OCI-LY3 (cell line): ENCODE data around the gene FAM110D.

Experiments
- H2AFZ ChIP-seq: fragments of 200-600, 300-600 bp; shearing (Covaris generic); 2 replicates; pipeline ENCODE4 v1.6.0; 2014; ENCODE audit warnings: antibody characterized with exemption, low read depth, low read length
- H3K27ac ChIP-seq: fragments of 200-600, 300-600 bp; sonication (generic); 2 replicates; pipeline ENCODE4 v1.5.1; 2014; ENCODE audit warnings: mild to moderate bottlenecking, low read length, moderate library complexity, mixed read lengths
- H3K27me3 ChIP-seq: fragments of 200-600, 300-600 bp; sonication (generic); 2 replicates; pipeline ENCODE4 v1.6.1; 2014; ENCODE audit warnings: low read depth, low read length, mixed read lengths
- H3K36me3 ChIP-seq: fragments of 200-600, 300-600 bp; sonication (generic); replicated peaks from 2 replicates; pipeline ENCODE3; 2014; ENCODE audit warnings: low read depth, low read length, mixed read lengths
- H3K4me1 ChIP-seq: fragments of 300-600, 200-600 bp; sonication (generic); 2 replicates; pipeline ENCODE4 v1.6.1; 2014; ENCODE audit warnings: low read length, mixed read lengths
- H3K4me2 ChIP-seq: fragments of 200-600, 300-600 bp; sonication (generic); 2 replicates; pipeline ENCODE4 v1.6.1; 2014; ENCODE audit warnings: low read length, mixed read lengths
- H3K4me3 ChIP-seq: fragments of 300-600, 200-600 bp; sonication (generic); 2 replicates; pipeline ENCODE4 v1.5.1; 2014; ENCODE audit warnings: antibody characterized with exemption, mild to moderate bottlenecking, low read length, moderate library complexity
- H3K79me2 ChIP-seq: fragments of 300-600, 200-600 bp; shearing (Covaris generic); 2 replicates; pipeline ENCODE4 v1.6.1; 2014; ENCODE audit warnings: mild to moderate bottlenecking, low read length, mixed read lengths
- H3K9ac ChIP-seq: fragments of 300-600, 200-600 bp; shearing (Covaris generic); 2 replicates; pipeline ENCODE4 v1.6.0; 2014; ENCODE audit warnings: mild to moderate bottlenecking, low read length, moderate library complexity
- H3K9me3 ChIP-seq: fragments of 200-600, 300-600 bp; shearing (Covaris generic); 2 replicates; pipeline ENCODE4 v1.6.1; 2014; ENCODE audit warnings: low read length, mixed read lengths; ENCODE audit not compliant: insufficient read depth
- H4K20me1 ChIP-seq: fragments of 200-600, 300-600 bp; sonication (generic); 2 replicates; pipeline ENCODE4 v1.6.1; 2016; ENCODE audit warnings: low read length, mixed read lengths; ENCODE audit not compliant: insufficient read depth
- CTCF ChIP-seq: fragments of 200-600, 300-600 bp; sonication (generic); IDR thresholded peaks from 2 replicates; pipeline ENCODE4 v1.5.1; 2014; ENCODE audit warnings: antibody characterized with exemption, low read length, low read depth
- EZH2phosphoT487 ChIP-seq: fragments of 200-600 bp; shearing (Covaris generic); IDR thresholded peaks from 2 replicates; pipeline ENCODE4 v1.6.1; 2018; ENCODE audit warnings: antibody characterized with exemption, mixed run types, low read depth

Gene FAM110D

GRCh38 chr1:26132834-26133167 lies 26.1 kb upstream of the FAM110D start:
- Histone ChIP-seq H2AFZ (no peak overlapping the region), H3K79me2 (no peaks in the 10 kb centered on the region), H3K9me3 (no peaks in the 10 kb centered on the region), H4K20me1 (no peaks in the 10 kb centered on the region), H3K4me2 (no peak overlapping the region), H3K4me3 (no peak overlapping the region), H3K9ac (no peak overlapping the region), H3K27me3 (no peaks in the 10 kb centered on the region), H3K27ac (no peak overlapping the region), H3K4me1 (no peaks in the 10 kb centered on the region), H3K36me3 (no peaks in the 10 kb centered on the region)
- no peak for TF ChIP-seq CTCF
- no peak for TF ChIP-seq EZH2phosphoT487

- Histone ChIP-seq H3K4me1 (no peaks in the 10 kb centered on the region), H3K4me3 (no peak overlapping the region), H4K20me1 (no peaks in the 10 kb centered on the region), H3K4me2 (no peak overlapping the region), H3K27me3 (no peaks in the 10 kb centered on the region), H3K9ac (no peak overlapping the region), H3K36me3 (no peaks in the 10 kb centered on the region), H3K79me2 (no peaks in the 10 kb centered on the region), H3K27ac (no peak overlapping the region), H3K9me3 (no peaks in the 10 kb centered on the region), H2AFZ (no peak overlapping the region)
- TF ChIP-seq CTCF, result no peak
These were observed 24.4 kb upstream of the FAM110D start for GRCh38 chr1:26134466-26134865.

GRCh38 chr1:26138974-26139558 lies 19.8 kb upstream of the FAM110D start:
- H3K4me2 ChIP-seq, result no peak overlapping the region
- no peaks in the 10 kb centered on the region for H4K20me1 ChIP-seq
- H3K27me3 ChIP-seq, result no peaks in the 10 kb centered on the region
- H3K79me2 ChIP-seq, result no peaks in the 10 kb centered on the region
- no peaks in the 10 kb centered on the region for H3K36me3 ChIP-seq
- no peaks in the 10 kb centered on the region for H3K9me3 ChIP-seq
- H3K9ac ChIP-seq, result no peak overlapping the region
- H3K27ac ChIP-seq, result no peak overlapping the region
- no peak for TF ChIP-seq EZH2phosphoT487
- no peak for TF ChIP-seq CTCF
- no peak overlapping the region for H3K4me3 ChIP-seq
- H2AFZ ChIP-seq, result no peak overlapping the region
- no peaks in the 10 kb centered on the region for H3K4me1 ChIP-seq

- no peak overlapping the region for H2AFZ ChIP-seq
- no peaks in the 10 kb centered on the region for H4K20me1 ChIP-seq
- H3K9ac ChIP-seq, result no peak overlapping the region
- no peaks in the 10 kb centered on the region for H3K9me3 ChIP-seq
- H3K36me3 ChIP-seq, result no peaks in the 10 kb centered on the region
- H3K27me3 ChIP-seq, result no peaks in the 10 kb centered on the region
- no peaks in the 10 kb centered on the region for H3K79me2 ChIP-seq
- H3K4me3 ChIP-seq, result no peak overlapping the region
- H3K4me1 ChIP-seq, result peaks cover 3% of the 10 kb centered on the region; the same call in 1 of the 2 replicates
- no peak for TF ChIP-seq CTCF
- no peak for TF ChIP-seq EZH2phosphoT487
- H3K4me2 ChIP-seq, result no peak overlapping the region
- no peak overlapping the region for H3K27ac ChIP-seq
These were observed 16.7 kb upstream of the FAM110D start for GRCh38 chr1:26142159-26142558.
